Measurements from ENCODE around the gene GFOD2.

GRCh38 chr16:67723151-67723910 lies 4.2 kb upstream of the GFOD2 start:
- TF ChIP-seq, protein P1, sequence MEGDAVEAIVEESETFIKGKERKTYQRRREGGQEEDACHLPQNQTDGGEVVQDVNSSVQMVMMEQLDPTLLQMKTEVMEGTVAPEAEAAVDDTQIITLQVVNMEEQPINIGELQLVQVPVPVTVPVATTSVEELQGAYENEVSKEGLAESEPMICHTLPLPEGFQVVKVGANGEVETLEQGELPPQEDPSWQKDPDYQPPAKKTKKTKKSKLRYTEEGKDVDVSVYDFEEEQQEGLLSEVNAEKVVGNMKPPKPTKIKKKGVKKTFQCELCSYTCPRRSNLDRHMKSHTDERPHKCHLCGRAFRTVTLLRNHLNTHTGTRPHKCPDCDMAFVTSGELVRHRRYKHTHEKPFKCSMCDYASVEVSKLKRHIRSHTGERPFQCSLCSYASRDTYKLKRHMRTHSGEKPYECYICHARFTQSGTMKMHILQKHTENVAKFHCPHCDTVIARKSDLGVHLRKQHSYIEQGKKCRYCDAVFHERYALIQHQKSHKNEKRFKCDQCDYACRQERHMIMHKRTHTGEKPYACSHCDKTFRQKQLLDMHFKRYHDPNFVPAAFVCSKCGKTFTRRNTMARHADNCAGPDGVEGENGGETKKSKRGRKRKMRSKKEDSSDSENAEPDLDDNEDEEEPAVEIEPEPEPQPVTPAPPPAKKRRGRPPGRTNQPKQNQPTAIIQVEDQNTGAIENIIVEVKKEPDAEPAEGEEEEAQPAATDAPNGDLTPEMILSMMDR (IDR thresholded peaks at IDR 0.05): no peak
- no peak for TF ChIP-seq POLR2A (IDR thresholded peaks at IDR 0.05)
- TF ChIP-seq POLR2AphosphoS5 (IDR thresholded peaks at IDR 0.05): no peak
